ENCODE results near the gene SH3RF1. TPM values are rescaled to one million over a fixed set of nuclear protein-coding genes. Genes with fewer than 3 reads are reported as not detected.

Gene SH3RF1
- total RNA-seq, 1 donor from 2014 or later, result 25.6 TPM

DNA sequence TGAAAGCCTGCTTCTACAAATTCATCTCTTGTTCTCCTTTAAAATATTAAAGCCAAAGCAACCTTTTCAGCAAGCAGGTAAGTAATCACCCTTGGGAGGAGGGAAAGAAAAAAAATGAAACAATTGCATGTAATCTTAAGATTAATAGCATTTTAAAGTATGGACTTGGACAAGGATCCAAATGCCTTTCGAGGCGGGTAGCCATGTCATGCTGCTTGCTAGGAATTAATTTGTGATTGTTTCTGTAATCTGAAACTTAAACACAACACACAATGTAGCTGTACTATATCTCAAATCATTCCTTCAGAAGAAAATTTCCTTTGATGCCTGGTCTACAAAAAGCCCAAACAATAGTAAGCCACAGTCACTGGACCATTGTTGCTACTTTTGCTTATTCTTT is 148.3 kb downstream of the SH3RF1 start:
- H3K4me3 ChIP-seq (ENCODE audit: low read depth, low read length), result no peak overlapping the region
- TF ChIP-seq, protein P1, sequence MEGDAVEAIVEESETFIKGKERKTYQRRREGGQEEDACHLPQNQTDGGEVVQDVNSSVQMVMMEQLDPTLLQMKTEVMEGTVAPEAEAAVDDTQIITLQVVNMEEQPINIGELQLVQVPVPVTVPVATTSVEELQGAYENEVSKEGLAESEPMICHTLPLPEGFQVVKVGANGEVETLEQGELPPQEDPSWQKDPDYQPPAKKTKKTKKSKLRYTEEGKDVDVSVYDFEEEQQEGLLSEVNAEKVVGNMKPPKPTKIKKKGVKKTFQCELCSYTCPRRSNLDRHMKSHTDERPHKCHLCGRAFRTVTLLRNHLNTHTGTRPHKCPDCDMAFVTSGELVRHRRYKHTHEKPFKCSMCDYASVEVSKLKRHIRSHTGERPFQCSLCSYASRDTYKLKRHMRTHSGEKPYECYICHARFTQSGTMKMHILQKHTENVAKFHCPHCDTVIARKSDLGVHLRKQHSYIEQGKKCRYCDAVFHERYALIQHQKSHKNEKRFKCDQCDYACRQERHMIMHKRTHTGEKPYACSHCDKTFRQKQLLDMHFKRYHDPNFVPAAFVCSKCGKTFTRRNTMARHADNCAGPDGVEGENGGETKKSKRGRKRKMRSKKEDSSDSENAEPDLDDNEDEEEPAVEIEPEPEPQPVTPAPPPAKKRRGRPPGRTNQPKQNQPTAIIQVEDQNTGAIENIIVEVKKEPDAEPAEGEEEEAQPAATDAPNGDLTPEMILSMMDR (IDR thresholded peaks at IDR 0.05; ENCODE audit: insufficient read depth, low read length, poor library complexity, severe bottlenecking), result no peak
- no peaks in the 10 kb centered on the region for H3K27me3 ChIP-seq (ENCODE audit: control insufficient read depth, insufficient read depth, low read length)
- no peaks in the 10 kb centered on the region for H3K36me3 ChIP-seq (ENCODE audit: control insufficient read depth, insufficient read depth, low read length)
- no peak for DNase-seq (ENCODE audit: low read depth)

DNA sequence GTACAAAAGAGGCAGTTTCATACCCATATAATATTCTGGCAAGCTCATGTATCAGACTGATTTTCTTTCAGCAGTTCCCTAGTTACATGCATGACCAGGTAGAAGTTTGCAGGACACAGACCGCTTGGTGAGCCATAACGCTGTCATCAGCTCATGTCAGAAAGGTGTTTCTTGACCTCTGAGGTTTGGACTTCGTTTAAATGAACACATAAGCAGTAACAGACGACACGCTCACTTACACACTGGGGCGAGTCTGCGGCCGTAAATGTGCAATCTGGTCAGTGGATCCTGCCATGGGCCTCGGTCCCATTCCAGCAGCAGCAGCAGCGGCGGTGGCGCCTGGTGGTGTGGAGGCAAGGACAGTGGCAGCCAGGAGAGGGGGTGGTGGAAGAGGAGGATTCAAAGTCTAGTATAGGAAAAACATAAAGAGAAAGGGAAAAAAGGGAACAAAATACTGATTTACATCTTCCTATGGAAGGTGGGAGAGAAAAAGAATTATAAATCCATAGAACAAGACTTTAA is 148.8 kb downstream of the SH3RF1 start:
- H3K36me3 ChIP-seq (ENCODE audit: control insufficient read depth, insufficient read depth, low read length), result no peaks in the 10 kb centered on the region
- DNase-seq (ENCODE audit: low read depth), result no peak
- TF ChIP-seq, protein P1 (IDR thresholded peaks at IDR 0.05; ENCODE audit: insufficient read depth, low read length, poor library complexity, severe bottlenecking), result no peak
- no peaks in the 10 kb centered on the region for H3K27me3 ChIP-seq (ENCODE audit: control insufficient read depth, insufficient read depth, low read length)
- no peak overlapping the region for H3K4me3 ChIP-seq (ENCODE audit: low read depth, low read length)

DNA sequence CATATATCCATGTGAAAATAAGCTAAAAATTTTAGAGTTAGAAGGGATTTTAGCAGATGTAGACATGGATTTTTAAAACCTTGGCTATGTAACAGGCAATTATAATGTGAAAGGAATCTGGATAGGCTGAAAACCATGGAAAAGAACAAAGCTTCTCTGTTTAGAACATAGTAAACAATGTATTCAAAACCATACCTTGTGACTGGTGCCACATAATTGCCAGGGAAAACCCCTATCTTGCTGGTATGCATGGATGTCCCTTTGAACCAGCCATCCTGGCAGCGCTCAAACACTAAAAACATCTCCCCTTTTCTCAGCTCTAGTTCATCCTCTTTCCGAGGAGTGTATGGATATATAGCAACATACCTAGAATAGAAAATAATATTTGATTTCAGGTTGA is 150.1 kb downstream of the SH3RF1 start:
- Histone ChIP-seq H3K27me3 (ENCODE audit: control insufficient read depth, insufficient read depth, low read length) (no peaks in the 10 kb centered on the region), H3K36me3 (ENCODE audit: control insufficient read depth, insufficient read depth, low read length) (peaks cover 2% of the 10 kb centered on the region), H3K4me3 (ENCODE audit: low read depth, low read length) (no peak overlapping the region)
- DNase-seq (ENCODE audit: low read depth), result no peak
- TF ChIP-seq, protein P1 (IDR thresholded peaks at IDR 0.05; ENCODE audit: insufficient read depth, low read length, poor library complexity, severe bottlenecking), result no peak

DNA sequence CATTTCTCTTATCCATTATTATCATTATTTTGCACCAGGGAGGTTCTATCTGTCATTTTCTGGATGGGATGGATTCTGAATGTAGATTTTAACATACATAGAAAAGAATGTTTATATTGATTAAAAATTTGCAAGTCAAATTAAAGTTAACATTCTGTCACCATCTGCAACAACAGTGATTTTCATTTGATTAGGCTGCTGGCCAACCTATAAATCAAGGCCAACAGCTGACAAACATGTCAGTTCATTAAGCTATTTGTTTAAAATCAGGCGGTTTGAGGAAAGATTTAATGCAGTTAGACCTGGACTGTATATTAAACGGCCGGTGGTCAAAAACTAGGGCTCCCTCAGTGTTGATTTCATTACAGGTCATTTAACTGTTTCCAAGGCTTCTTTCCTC is 151.2 kb downstream of the SH3RF1 start:
- no peak overlapping the region for H3K4me3 ChIP-seq (ENCODE audit: low read depth, low read length)
- TF ChIP-seq, protein P1 (IDR thresholded peaks at IDR 0.05; ENCODE audit: insufficient read depth, low read length, poor library complexity, severe bottlenecking), result no peak
- no peak for DNase-seq (ENCODE audit: low read depth)
- H3K27me3 ChIP-seq (ENCODE audit: control insufficient read depth, insufficient read depth, low read length), result no peaks in the 10 kb centered on the region
- H3K36me3 ChIP-seq (ENCODE audit: control insufficient read depth, insufficient read depth, low read length), result peaks cover 2% of the 10 kb centered on the region

DNA sequence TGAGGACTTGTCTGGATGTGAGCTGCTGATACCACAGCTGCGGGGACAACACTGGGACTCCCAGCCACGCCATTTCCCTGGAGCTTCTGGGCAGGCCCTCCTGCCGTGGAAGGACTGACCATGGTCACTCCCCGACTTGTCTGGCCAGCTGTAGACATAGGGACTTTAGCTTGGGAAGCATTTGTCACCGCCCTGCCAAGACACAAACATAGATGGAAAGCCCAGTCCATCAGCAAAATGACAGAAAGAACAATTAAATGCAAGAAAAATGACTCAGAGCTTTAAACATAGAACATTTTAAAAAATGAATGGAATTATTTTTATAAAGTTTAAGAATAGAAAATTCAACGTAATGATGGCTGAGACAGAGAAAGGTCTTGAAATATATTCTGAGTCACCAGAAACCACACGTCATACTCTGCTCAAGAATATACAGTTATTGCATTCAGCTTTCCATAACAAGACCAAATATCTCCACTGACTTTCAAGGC is 153.1 kb downstream of the SH3RF1 start:
- no peak overlapping the region for H3K4me3 ChIP-seq (ENCODE audit: low read depth, low read length)
- peaks cover 2% of the 10 kb centered on the region for H3K36me3 ChIP-seq (ENCODE audit: control insufficient read depth, insufficient read depth, low read length)
- no peak for DNase-seq (ENCODE audit: low read depth)
- TF ChIP-seq, protein P1 (IDR thresholded peaks at IDR 0.05; ENCODE audit: insufficient read depth, low read length, poor library complexity, severe bottlenecking), result no peak
- H3K27me3 ChIP-seq (ENCODE audit: control insufficient read depth, insufficient read depth, low read length), result no peaks in the 10 kb centered on the region

DNA sequence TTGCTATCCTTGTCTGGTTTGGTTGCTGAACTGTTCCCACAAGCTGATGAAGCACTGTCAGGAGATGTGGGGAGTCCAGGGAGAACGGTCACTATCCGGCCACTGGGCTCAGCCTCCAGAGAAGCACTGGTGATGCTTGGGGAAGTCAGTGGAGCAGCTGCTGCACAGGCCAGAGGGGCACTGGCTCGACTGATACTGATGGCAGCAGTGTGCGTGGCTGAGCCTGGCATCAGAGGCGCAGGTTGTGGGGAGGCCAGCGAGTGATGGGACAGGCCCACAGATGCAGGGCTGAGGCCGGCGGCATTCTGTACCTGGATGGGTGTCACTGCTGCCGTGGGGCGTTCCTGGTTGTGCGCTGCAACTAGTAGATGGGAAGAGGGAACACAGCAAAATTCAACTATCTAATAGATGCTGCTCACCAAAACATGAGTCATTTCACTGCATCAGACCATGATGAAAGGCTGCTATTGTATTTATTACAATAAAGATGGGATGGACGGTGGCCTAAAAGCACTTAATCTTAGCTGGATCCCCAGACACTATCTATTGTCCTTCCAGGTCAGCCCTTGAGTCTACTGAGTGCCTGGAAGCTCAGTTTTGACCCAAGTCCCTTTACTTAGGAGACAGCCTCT is 154.4 kb downstream of the SH3RF1 start:
- H3K4me3 ChIP-seq (ENCODE audit: low read depth, low read length), result no peak overlapping the region
- DNase-seq (ENCODE audit: low read depth), result no peak
- H3K27me3 ChIP-seq (ENCODE audit: control insufficient read depth, insufficient read depth, low read length), result no peaks in the 10 kb centered on the region
- peaks cover 2% of the 10 kb centered on the region for H3K36me3 ChIP-seq (ENCODE audit: control insufficient read depth, insufficient read depth, low read length)
- TF ChIP-seq, protein P1 (IDR thresholded peaks at IDR 0.05; ENCODE audit: insufficient read depth, low read length, poor library complexity, severe bottlenecking), result no peak

Data from kidney epithelial cell (primary cell).